HepG2 (cell line): ENCODE measurements around the gene FOCAD. TPM values are rescaled to one million over a fixed set of nuclear protein-coding genes. Genes with fewer than 3 reads are reported as not detected.

Experiments used
- CCAR2 ChIP-seq: fragments of 200-400 bp; formaldehyde crosslinking; optimal IDR thresholded peaks from 2 replicates; pipeline ENCODE3; 2018; ENCODE audit warnings: low read depth, mild to moderate bottlenecking, low read length, moderate library complexity
- MTA1 ChIP-seq: sonication (generic); formaldehyde crosslinking; IDR thresholded peaks from 2 replicates; pipeline ENCODE4 v1.4.0; 2020; ENCODE audit warnings: missing genetic modification reagents, mild to moderate bottlenecking, borderline replicate concordance
- SOX5 ChIP-seq: IDR thresholded peaks from 2 replicates; pipeline ENCODE4 v1.6.1; 2016; ENCODE audit warnings: borderline replicate concordance
- SRSF4 ChIP-seq: fragments of 200-400 bp; formaldehyde crosslinking; IDR thresholded peaks from one replicate; pipeline ENCODE4 v1.6.1; 2018; ENCODE audit warnings: mild to moderate bottlenecking, low read depth, low read length, moderate library complexity; ENCODE audit not compliant: poor library complexity, severe bottlenecking
- ZNF205 ChIP-seq: IDR thresholded peaks from 2 replicates; pipeline ENCODE4 v1.6.1; 2018; ENCODE audit warnings: missing biosample characterization, missing genetic modification reagents
- ZNF234 ChIP-seq: sonication (generic); formaldehyde crosslinking; conservative IDR thresholded peaks from 2 replicates; pipeline ENCODE4 v1.5.1; 2020; ENCODE audit warnings: mild to moderate bottlenecking, missing genetic modification reagents
- ZNF547 ChIP-seq: sonication (generic); formaldehyde crosslinking; IDR thresholded peaks from 2 replicates; pipeline ENCODE4 v1.5.1; 2020; ENCODE audit warnings: mild to moderate bottlenecking, missing genetic modification reagents
- ZSCAN25 ChIP-seq: sonication (generic); formaldehyde crosslinking; IDR thresholded peaks from 2 replicates; pipeline ENCODE4 v1.8.0; 2022; ENCODE audit warnings: mild to moderate bottlenecking, missing genetic modification reagents
- ZSCAN9 ChIP-seq: IDR thresholded peaks from 2 replicates; pipeline ENCODE4 v1.6.1; 2016; ENCODE audit warnings: borderline replicate concordance
- polyA plus RNA-seq, 8 experiments: library from polyadenylated mRNA; depleted of rRNA in 3 of 8; stranded (reverse) in 7 of 8; unstranded in 1 of 8; fragments of >200 nt; fragmentation: Illumina TruSeq in 4 of 8; extraction: Trizol in 4 of 8; gene quantifications; 2 replicates each; pipeline versions ENCODE4 v1.2.1 to v1.2.3, GENCODE V29; 2011 to 2016; ENCODE audit warnings: low read depth in 4 of 8, missing spikeins in 1 of 8, mixed read lengths in 1 of 8; ENCODE audit not compliant: insufficient read depth in 1 of 8
- total RNA-seq, 5 experiments: library from RNA; depleted of rRNA; stranded (reverse); fragments of >200 nt; fragmentation: Illumina TruSeq; extraction: Trizol; gene quantifications; 2 replicates each; pipeline ENCODE4 v1.2.3, GENCODE V29; 2016; ENCODE audit warnings: low read depth in 1 of 5
- TF ChIP-seq, protein P1 (sequence below): sonication (generic); formaldehyde crosslinking; IDR thresholded peaks from 2 replicates; pipeline ENCODE4 v1.4.0; 2020; ENCODE audit warnings: mild to moderate bottlenecking, missing genetic modification reagents
- TF ChIP-seq, protein P2 (sequence below): sonication (generic); formaldehyde crosslinking; IDR thresholded peaks from 2 replicates; pipeline ENCODE4 v1.5.0; 2020; ENCODE audit warnings: mild to moderate bottlenecking, low read depth, missing genetic modification reagents, borderline replicate concordance
- TF ChIP-seq, protein P3 (sequence below): IDR thresholded peaks from 2 replicates; pipeline ENCODE4 v1.6.1; 2016; ENCODE audit warnings: mild to moderate bottlenecking
- TF ChIP-seq, protein P4 (sequence below): sonication (generic); formaldehyde crosslinking; IDR thresholded peaks from 2 replicates; pipeline ENCODE4 v1.4.0; 2020; ENCODE audit warnings: missing genetic modification reagents
- TF ChIP-seq, protein P5 (sequence below), 2 experiments: sonication (generic) in 1 of 2; formaldehyde crosslinking in 1 of 2; IDR thresholded peaks; 2 replicates each; pipeline versions ENCODE4 v1.4.0 to v1.6.1; 2018 to 2020; ENCODE audit warnings: missing genetic modification reagents in 2 of 2, borderline replicate concordance in 1 of 2, low read depth in 1 of 2, mild to moderate bottlenecking in 1 of 2, missing biosample characterization in 1 of 2

FOCAD gene
- total and polyA plus RNA-seq, 2 of the 13 experiments (the other 11 are each of a cell fraction or from before 2014, with no cell fraction given), result 18.0 to 31.1 TPM

DNA sequence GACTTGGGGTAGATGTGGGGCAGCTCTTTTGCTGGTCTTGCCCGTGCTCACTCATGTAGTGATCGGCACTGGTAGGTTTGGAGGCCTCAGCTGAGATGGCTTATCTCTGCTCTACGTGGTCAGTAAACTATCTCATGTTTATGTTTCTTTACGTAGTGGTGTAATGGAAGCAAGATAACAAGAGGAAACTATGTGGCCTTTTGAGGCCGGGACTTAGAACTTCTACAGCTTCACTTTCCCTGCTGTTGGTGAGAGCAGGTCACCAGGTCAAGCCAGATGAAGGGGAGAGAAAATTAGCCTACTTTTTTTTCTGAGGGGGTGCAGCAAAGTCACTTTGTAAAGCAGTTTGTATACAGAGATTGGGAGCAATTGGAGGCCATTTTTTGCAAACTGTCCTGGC is 8.5 kb downstream of the FOCAD start (continued):
- TF ChIP-seq, protein P1, sequence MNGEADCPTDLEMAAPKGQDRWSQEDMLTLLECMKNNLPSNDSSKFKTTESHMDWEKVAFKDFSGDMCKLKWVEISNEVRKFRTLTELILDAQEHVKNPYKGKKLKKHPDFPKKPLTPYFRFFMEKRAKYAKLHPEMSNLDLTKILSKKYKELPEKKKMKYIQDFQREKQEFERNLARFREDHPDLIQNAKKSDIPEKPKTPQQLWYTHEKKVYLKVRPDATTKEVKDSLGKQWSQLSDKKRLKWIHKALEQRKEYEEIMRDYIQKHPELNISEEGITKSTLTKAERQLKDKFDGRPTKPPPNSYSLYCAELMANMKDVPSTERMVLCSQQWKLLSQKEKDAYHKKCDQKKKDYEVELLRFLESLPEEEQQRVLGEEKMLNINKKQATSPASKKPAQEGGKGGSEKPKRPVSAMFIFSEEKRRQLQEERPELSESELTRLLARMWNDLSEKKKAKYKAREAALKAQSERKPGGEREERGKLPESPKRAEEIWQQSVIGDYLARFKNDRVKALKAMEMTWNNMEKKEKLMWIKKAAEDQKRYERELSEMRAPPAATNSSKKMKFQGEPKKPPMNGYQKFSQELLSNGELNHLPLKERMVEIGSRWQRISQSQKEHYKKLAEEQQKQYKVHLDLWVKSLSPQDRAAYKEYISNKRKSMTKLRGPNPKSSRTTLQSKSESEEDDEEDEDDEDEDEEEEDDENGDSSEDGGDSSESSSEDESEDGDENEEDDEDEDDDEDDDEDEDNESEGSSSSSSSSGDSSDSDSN, result no peak
- TF ChIP-seq, protein P2, sequence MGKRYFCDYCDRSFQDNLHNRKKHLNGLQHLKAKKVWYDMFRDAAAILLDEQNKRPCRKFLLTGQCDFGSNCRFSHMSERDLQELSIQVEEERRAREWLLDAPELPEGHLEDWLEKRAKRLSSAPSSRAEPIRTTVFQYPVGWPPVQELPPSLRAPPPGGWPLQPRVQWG, result no peak
- TF ChIP-seq ZSCAN9 (CRISPR knock-in tag), result no peak
- no peak for TF ChIP-seq MTA1 (CRISPR knock-in tag)
- TF ChIP-seq ZNF234 (CRISPR knock-in tag), result no peak
- TF ChIP-seq, protein P3, sequence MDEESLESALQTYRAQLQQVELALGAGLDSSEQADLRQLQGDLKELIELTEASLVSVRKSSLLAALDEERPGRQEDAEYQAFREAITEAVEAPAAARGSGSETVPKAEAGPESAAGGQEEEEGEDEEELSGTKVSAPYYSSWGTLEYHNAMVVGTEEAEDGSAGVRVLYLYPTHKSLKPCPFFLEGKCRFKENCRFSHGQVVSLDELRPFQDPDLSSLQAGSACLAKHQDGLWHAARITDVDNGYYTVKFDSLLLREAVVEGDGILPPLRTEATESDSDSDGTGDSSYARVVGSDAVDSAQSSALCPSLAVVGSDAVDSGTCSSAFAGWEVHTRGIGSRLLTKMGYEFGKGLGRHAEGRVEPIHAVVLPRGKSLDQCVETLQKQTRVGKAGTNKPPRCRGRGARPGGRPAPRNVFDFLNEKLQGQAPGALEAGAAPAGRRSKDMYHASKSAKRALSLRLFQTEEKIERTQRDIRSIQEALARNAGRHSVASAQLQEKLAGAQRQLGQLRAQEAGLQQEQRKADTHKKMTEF (CRISPR knock-in tag), result peak; percentile 66
- TF ChIP-seq SOX5 (CRISPR knock-in tag), result peak; percentile 84
- TF ChIP-seq, protein P4, sequence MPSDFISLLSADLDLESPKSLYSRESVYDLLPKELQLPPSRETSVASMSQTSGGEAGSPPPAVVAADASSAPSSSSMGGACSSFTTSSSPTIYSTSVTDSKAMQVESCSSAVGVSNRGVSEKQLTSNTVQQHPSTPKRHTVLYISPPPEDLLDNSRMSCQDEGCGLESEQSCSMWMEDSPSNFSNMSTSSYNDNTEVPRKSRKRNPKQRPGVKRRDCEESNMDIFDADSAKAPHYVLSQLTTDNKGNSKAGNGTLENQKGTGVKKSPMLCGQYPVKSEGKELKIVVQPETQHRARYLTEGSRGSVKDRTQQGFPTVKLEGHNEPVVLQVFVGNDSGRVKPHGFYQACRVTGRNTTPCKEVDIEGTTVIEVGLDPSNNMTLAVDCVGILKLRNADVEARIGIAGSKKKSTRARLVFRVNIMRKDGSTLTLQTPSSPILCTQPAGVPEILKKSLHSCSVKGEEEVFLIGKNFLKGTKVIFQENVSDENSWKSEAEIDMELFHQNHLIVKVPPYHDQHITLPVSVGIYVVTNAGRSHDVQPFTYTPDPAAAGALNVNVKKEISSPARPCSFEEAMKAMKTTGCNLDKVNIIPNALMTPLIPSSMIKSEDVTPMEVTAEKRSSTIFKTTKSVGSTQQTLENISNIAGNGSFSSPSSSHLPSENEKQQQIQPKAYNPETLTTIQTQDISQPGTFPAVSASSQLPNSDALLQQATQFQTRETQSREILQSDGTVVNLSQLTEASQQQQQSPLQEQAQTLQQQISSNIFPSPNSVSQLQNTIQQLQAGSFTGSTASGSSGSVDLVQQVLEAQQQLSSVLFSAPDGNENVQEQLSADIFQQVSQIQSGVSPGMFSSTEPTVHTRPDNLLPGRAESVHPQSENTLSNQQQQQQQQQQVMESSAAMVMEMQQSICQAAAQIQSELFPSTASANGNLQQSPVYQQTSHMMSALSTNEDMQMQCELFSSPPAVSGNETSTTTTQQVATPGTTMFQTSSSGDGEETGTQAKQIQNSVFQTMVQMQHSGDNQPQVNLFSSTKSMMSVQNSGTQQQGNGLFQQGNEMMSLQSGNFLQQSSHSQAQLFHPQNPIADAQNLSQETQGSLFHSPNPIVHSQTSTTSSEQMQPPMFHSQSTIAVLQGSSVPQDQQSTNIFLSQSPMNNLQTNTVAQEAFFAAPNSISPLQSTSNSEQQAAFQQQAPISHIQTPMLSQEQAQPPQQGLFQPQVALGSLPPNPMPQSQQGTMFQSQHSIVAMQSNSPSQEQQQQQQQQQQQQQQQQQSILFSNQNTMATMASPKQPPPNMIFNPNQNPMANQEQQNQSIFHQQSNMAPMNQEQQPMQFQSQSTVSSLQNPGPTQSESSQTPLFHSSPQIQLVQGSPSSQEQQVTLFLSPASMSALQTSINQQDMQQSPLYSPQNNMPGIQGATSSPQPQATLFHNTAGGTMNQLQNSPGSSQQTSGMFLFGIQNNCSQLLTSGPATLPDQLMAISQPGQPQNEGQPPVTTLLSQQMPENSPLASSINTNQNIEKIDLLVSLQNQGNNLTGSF (CRISPR knock-in tag), result no peak
- TF ChIP-seq ZSCAN25, result 0 out of 2 replicates have a peak, but pooled peaks have one; percentile 33
- TF ChIP-seq CCAR2, result peak; percentile 13
- no peak for TF ChIP-seq SRSF4
- 0 out of 2 replicates have a peak, but pooled peaks have one; percentile 35 for TF ChIP-seq ZNF547
- TF ChIP-seq, protein P5, sequence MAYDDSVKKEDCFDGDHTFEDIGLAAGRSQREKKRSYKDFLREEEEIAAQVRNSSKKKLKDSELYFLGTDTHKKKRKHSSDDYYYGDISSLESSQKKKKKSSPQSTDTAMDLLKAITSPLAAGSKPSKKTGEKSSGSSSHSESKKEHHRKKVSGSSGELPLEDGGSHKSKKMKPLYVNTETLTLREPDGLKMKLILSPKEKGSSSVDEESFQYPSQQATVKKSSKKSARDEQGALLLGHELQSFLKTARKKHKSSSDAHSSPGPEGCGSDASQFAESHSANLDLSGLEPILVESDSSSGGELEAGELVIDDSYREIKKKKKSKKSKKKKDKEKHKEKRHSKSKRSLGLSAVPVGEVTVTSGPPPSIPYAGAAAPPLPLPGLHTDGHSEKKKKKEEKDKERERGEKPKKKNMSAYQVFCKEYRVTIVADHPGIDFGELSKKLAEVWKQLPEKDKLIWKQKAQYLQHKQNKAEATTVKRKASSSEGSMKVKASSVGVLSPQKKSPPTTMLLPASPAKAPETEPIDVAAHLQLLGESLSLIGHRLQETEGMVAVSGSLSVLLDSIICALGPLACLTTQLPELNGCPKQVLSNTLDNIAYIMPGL (CRISPR knock-in tag; IDR thresholded peaks at IDR 0.05; ENCODE audit: borderline replicate concordance in 1 of 2, low read depth in 1 of 2), result no peak; a peak in 1 of 4 replicates
- no peak; the same call in 1 of the 2 replicates for TF ChIP-seq ZNF205
